ENCODE data around the gene IGFL4. TPM values are rescaled to one million over a fixed set of nuclear protein-coding genes. Genes with fewer than 3 reads are reported as not detected.
A peak's percentile ranks its signal among the peaks of the same experiment; 100 is the strongest.

Gene IGFL4
- total and polyA plus RNA-seq, 9 of the 15 experiments (the other 6 are each of a cell fraction or from before 2014, with no cell fraction given), result not detected

DNA sequence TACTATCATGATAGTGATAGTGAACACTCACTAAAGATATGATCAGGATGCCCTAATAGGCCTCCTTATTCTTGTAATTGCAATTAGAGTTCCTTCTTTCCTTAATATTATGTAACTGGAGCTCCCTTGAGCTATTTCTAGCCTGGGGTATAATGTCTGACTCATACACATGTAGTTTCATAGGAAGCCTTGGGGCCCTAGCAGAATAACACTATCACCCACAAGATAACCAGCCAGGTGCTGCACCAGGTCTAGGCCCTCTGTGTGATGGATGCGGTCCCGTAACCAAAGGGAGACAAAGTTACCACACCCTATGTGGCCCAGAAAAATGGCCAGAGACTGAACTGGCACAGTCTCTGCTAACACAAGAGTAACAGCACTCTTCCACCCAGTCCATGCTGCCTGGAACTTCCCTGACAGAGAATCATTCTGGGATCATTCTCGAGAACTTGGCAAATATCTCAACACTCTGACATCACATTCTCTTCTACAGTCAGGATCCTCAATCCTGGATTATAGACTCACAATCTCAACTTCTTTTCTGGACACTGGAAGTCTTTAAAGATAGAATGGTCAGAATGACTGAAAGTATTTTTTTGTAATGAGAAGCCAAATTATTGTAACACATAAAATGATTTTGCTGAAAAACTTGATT is 32.6 kb upstream of the IGFL4 start (continued):
- TF ChIP-seq, protein P1, sequence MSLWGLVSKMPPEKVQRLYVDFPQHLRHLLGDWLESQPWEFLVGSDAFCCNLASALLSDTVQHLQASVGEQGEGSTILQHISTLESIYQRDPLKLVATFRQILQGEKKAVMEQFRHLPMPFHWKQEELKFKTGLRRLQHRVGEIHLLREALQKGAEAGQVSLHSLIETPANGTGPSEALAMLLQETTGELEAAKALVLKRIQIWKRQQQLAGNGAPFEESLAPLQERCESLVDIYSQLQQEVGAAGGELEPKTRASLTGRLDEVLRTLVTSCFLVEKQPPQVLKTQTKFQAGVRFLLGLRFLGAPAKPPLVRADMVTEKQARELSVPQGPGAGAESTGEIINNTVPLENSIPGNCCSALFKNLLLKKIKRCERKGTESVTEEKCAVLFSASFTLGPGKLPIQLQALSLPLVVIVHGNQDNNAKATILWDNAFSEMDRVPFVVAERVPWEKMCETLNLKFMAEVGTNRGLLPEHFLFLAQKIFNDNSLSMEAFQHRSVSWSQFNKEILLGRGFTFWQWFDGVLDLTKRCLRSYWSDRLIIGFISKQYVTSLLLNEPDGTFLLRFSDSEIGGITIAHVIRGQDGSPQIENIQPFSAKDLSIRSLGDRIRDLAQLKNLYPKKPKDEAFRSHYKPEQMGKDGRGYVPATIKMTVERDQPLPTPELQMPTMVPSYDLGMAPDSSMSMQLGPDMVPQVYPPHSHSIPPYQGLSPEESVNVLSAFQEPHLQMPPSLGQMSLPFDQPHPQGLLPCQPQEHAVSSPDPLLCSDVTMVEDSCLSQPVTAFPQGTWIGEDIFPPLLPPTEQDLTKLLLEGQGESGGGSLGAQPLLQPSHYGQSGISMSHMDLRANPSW (CRISPR knock-in tag; IDR thresholded peaks at IDR 0.05), result no peak
- TF ChIP-seq, protein P2, sequence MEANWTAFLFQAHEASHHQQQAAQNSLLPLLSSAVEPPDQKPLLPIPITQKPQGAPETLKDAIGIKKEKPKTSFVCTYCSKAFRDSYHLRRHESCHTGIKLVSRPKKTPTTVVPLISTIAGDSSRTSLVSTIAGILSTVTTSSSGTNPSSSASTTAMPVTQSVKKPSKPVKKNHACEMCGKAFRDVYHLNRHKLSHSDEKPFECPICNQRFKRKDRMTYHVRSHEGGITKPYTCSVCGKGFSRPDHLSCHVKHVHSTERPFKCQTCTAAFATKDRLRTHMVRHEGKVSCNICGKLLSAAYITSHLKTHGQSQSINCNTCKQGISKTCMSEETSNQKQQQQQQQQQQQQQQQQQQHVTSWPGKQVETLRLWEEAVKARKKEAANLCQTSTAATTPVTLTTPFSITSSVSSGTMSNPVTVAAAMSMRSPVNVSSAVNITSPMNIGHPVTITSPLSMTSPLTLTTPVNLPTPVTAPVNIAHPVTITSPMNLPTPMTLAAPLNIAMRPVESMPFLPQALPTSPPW (CRISPR knock-in tag; IDR thresholded peaks at IDR 0.05), result no peak
- TF ChIP-seq MTA1 (IDR thresholded peaks at IDR 0.05; ENCODE audit: borderline replicate concordance), result no peak

DNA sequence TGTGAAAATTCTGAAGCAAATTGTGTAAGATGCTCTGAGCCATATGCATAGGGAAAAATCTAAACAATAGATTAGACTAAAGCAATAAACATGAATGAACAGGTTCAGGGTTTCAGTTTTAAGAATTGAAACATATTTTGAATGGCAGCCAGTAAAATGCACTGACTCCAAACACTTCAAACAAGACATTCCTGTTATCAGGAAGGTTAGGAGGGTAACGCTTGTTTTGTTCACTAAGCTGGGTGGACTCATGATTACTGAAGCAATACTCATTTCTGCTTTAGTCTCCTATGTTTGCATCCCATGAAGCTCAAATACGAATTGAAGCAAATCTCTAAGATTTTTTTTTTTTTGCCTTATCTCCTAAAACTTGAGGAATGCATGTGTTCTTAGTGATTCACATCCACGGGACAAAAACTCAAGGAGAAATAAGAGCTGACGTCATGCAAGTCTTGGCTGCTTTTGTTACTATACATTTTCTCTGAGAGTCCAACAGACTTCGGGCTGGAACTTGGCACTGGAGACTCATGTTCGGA is 29.1 kb upstream of the IGFL4 start:
- Histone ChIP-seq H3K9me1 (ENCODE audit: control insufficient read depth, insufficient read depth, low read length) (no peaks in the 10 kb centered on the region), H3K27ac (ENCODE audit: extremely low read depth, low read depth, low read length) (no peak overlapping the region), H3K79me2 (ENCODE audit: control insufficient read depth, insufficient read depth, low read length) (no peaks in the 10 kb centered on the region), H3K36me3 (ENCODE audit: control insufficient read depth, insufficient read depth, low read length) (no peaks in the 10 kb centered on the region), H3K4me2 (ENCODE audit: insufficient read depth, low read length) (no peak overlapping the region), H3K4me3 (no peak overlapping the region), H3K27me3 (ENCODE audit: control insufficient read depth in 2 of 2, insufficient read depth in 2 of 2, low read length in 2 of 2) (peaks cover 2 to 30% of the 10 kb centered on the region in 2 experiments; a peak in 3 of 5 replicates), H3K9me3 (replicated peaks; ENCODE audit: control insufficient read depth, insufficient read depth, low read depth, low read length) (no peaks in the 10 kb centered on the region), H2AFZ (ENCODE audit: low read depth, low read length) (no peak overlapping the region), H4K20me1 (replicated peaks; ENCODE audit: control insufficient read depth, insufficient read depth, low read length) (no peaks in the 10 kb centered on the region), H3K4me1 (replicated peaks in 1 of 2; ENCODE audit: control insufficient read depth in 2 of 2, insufficient read depth in 2 of 2, low read length in 2 of 2) (no peaks in the 10 kb centered on the region), H3K9ac (ENCODE audit: insufficient read depth in 1 of 2, low read depth in 2 of 2, low read length in 2 of 2) (no peak overlapping the region)
- in situ Hi-C loops (cut with MboI), result no loop called here
- BruUV-seq (replicated peaks), result no TSS peak
- ATAC-seq (no peak), DNase-seq (ENCODE audit: extremely low read depth in 1 of 4, low spot score in 3 of 4) (no peak), FAIRE-seq (no peak)
- intact Hi-C loops (cut with micrococcal nuclease), result loop anchor here (10.0 kb wide), 1 partner anchor 255 kb away; the partner anchor contains the start of gene RSPH6A
- ChIA-PET POLR2A (no interaction called here), CTCF (ENCODE audit: low intra/inter-chr PET ratio) (no interaction called here)
- WGBS (ENCODE audit: insufficient coverage, low coverage, missing lambda C conversion rate), result 0% methylated on average over 6 of the region's 6 CpGs
- TF ChIP-seq SAP30 (IDR thresholded peaks at IDR 0.05; ENCODE audit: borderline replicate concordance, insufficient read depth, low read depth, low read length, poor library complexity, severe bottlenecking) (no peak), JUN (IDR thresholded peaks at IDR 0.05; ENCODE audit: borderline replicate concordance, low read depth, low read length) (peak; percentile 47; the same call in 1 of the 2 replicates), JUN (CRISPR knock-in tag; IDR thresholded peaks at IDR 0.05; ENCODE audit: borderline replicate concordance) (no peak), ZKSCAN8 (CRISPR knock-in tag; IDR thresholded peaks at IDR 0.05) (no peak), ZNF507 (tag; conservative IDR thresholded peaks at IDR 0.05) (no peak), ZNF212 (CRISPR knock-in tag; IDR thresholded peaks at IDR 0.05) (no peak), BACH1 (tag; IDR thresholded peaks at IDR 0.05) (no peak), GTF2E2 (tag; IDR thresholded peaks at IDR 0.05) (0 out of 2 replicates have a peak, but pooled peaks have one; percentile 29)
- TF ChIP-seq, protein P3, sequence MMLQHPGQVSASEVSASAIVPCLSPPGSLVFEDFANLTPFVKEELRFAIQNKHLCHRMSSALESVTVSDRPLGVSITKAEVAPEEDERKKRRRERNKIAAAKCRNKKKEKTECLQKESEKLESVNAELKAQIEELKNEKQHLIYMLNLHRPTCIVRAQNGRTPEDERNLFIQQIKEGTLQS (IDR thresholded peaks at IDR 0.05), result peak; percentile 55
- TF ChIP-seq, protein P3 (CRISPR knock-in tag; conservative IDR thresholded peaks at IDR 0.05), result no peak
- TF ChIP-seq, protein P4, sequence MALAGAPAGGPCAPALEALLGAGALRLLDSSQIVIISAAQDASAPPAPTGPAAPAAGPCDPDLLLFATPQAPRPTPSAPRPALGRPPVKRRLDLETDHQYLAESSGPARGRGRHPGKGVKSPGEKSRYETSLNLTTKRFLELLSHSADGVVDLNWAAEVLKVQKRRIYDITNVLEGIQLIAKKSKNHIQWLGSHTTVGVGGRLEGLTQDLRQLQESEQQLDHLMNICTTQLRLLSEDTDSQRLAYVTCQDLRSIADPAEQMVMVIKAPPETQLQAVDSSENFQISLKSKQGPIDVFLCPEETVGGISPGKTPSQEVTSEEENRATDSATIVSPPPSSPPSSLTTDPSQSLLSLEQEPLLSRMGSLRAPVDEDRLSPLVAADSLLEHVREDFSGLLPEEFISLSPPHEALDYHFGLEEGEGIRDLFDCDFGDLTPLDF (CRISPR knock-in tag; IDR thresholded peaks at IDR 0.05), result no peak
